Endothelial cell (in vitro differentiated cells): ENCODE data around the gene RBM45. TPM values are rescaled to one million over a fixed set of nuclear protein-coding genes. Genes with fewer than 3 reads are reported as not detected.

Experiments used
- DNase-seq: peaks from one replicate; pipeline ENCODE4 v3.0.0; 2021; ENCODE audit warnings: low spot score
- H3K27ac Mint-ChIP-seq: one replicate; pipeline ENCODE4 v1.8.0; 2021; ENCODE audit warnings: mixed read lengths, inconsistent platforms; ENCODE audit not compliant: unreplicated experiment
- H3K27me3 Mint-ChIP-seq: one replicate; pipeline ENCODE4 v1.8.0; 2021; ENCODE audit warnings: mild to moderate bottlenecking, moderate library complexity, mixed read lengths, inconsistent platforms; ENCODE audit not compliant: unreplicated experiment
- H3K36me3 Mint-ChIP-seq: one replicate; pipeline ENCODE4 v1.8.0; 2021; ENCODE audit warnings: mild to moderate bottlenecking, low read depth, mixed read lengths, inconsistent platforms; ENCODE audit not compliant: unreplicated experiment
- H3K4me1 Mint-ChIP-seq: one replicate; pipeline ENCODE4 v1.8.0; 2021; ENCODE audit warnings: mild to moderate bottlenecking, mixed read lengths, inconsistent platforms; ENCODE audit not compliant: unreplicated experiment
- H3K4me3 Mint-ChIP-seq: one replicate; pipeline ENCODE4 v1.8.0; 2021; ENCODE audit warnings: mild to moderate bottlenecking, mixed read lengths, inconsistent platforms; ENCODE audit not compliant: unreplicated experiment
- H3K9me3 Mint-ChIP-seq: one replicate; pipeline ENCODE4 v1.8.0; 2021; ENCODE audit warnings: mixed read lengths, inconsistent platforms; ENCODE audit not compliant: unreplicated experiment
- CTCF ChIP-seq: fragments of 200-600 bp; sonication (generic); IDR thresholded peaks from one replicate; pipeline ENCODE4 v1.5.0; 2021; ENCODE audit warnings: antibody characterized with exemption; ENCODE audit not compliant: unreplicated experiment
- total RNA-seq: library from RNA; stranded (reverse); fragmentation: NEBNext Ultra II Directional; extraction: Animal tissue kit (Norgen Biotek cat#: 25700); gene quantifications from one replicate; pipeline ENCODE4 v1.2.1, GENCODE V29; 2021; ENCODE audit not compliant: unreplicated experiment

Gene RBM45
- total RNA-seq, 1 donor from 2014 or later = 17.0 TPM

DNA sequence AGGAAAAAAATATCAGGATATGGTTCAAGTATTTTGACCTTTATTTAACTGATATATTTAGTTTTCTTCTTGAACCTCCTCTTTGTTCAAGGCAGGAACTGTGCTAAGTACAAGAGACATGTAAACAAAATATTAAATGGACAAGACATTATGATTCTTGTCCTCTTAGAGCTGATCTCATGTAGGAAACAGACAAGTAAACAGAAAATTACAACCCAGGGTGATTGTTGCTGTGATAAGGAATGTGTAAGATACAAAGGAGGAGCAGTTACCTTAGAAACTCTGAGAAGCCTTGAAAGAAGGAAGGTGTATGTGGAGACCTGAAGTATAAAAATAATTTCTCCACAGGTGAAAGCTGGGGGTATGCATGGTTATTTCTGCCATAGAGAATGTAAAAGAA is 12.9 kb downstream of the RBM45 start:
- H3K27ac Mint-ChIP-seq = no peak overlapping the region
- H3K4me1 Mint-ChIP-seq = no peaks in the 10 kb centered on the region
- TF ChIP-seq CTCF = no peak
- H3K9me3 Mint-ChIP-seq = no peaks in the 10 kb centered on the region
- no peak for DNase-seq
- peaks cover 2% of the 10 kb centered on the region for H3K27me3 Mint-ChIP-seq
- peaks cover 6% of the 10 kb centered on the region for H3K36me3 Mint-ChIP-seq
- no peak overlapping the region for H3K4me3 Mint-ChIP-seq

GRCh38 chr2:178125862-178126261 is 13.6 kb downstream of the RBM45 start:
- H3K27me3 Mint-ChIP-seq = peaks cover 2% of the 10 kb centered on the region
- TF ChIP-seq CTCF = no peak
- H3K27ac Mint-ChIP-seq = no peak overlapping the region
- DNase-seq = no peak
- no peak overlapping the region for H3K4me3 Mint-ChIP-seq
- H3K4me1 Mint-ChIP-seq = no peaks in the 10 kb centered on the region
- no peaks in the 10 kb centered on the region for H3K9me3 Mint-ChIP-seq
- peaks cover 6% of the 10 kb centered on the region for H3K36me3 Mint-ChIP-seq

DNA sequence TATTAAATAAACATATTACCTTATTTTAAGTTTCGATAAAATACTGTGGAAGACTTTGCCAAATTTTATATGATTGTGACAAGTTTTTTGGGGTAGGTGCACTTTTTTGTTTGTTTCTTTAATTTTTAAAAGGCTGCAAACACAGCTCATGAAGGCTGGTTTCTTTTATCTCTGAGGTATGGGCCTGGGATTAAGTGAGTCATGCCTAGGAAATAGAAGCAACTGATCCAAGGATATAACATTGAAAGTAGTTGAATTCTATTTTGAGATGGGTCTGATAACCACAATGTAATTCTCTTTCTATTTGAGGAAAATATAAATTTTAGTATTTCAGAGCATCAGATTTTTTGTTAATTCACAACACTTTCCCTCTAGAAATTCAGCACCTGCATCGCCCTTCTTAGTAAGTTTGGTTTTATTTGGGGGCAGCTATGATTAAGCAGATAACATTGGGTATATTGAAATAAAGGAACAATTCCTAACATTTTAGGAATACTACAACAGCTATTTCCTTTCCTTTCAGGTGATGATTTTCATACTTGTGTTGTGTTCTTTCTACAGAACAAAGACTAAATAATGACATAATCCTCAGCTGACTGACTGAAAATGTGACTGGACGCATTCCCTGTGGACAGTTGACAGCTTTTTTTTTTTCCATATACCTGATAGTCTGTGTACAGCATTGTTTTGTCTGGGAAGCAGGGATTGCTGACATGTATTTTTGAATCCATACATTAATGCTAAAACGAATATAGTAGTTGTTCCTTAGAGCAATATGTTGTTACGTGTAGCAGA is 16.8 kb downstream of the RBM45 start:
- Mint-ChIP-seq H3K4me3 (no peak overlapping the region), H3K27me3 (no peaks in the 10 kb centered on the region), H3K36me3 (peaks cover 6% of the 10 kb centered on the region), H3K4me1 (no peaks in the 10 kb centered on the region), H3K27ac (no peak overlapping the region), H3K9me3 (no peaks in the 10 kb centered on the region)
- no peak for TF ChIP-seq CTCF
- no peak for DNase-seq

GRCh38 chr2:178136321-178137025 is 24.2 kb downstream of the RBM45 start:
- Mint-ChIP-seq H3K9me3 (no peaks in the 10 kb centered on the region), H3K4me3 (no peak overlapping the region), H3K27me3 (no peaks in the 10 kb centered on the region), H3K36me3 (no peaks in the 10 kb centered on the region), H3K27ac (no peak overlapping the region), H3K4me1 (no peaks in the 10 kb centered on the region)
- DNase-seq = no peak
- no peak for TF ChIP-seq CTCF
